Stimulated activated CD4-positive, alpha-beta T cell treated with anti-CD3 and anti-CD28 coated beads, Interleukin-1b, Interleukin-23, amount 100 ng/mL, for 48 hours (primary cell): Measurements from ENCODE around the gene PRKACB.
"Not testable (repeated sequence)": the region's sequence is repeated elsewhere in the genome, so short reads cannot be mapped to it uniquely, and the experiment has no call there.

ENCODE experiments used
- DNase-seq: peaks from one replicate; pipeline ENCODE4 v3.0.0-alpha.2; 2020

PRKACB gene

DNA sequence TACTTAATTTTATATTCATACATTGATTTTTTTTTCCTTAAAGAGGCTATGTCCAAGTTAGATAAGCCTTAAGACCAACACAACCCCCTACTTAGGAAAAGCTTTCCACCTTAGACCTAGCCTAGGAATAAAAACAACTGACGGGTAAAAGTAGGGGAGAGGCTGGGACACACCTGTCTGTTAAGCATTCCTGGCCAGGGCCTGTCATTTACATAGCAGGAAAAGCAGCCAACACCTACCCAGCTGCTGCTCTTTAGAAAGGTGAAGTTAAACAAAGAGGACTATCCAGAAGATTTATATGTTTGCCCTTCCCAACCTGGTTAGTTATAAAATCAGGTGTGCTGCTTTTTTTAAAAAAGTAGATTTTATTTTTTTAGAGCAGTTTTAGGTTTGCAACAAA lies 128.3 kb downstream of the PRKACB start:
- no peak for DNase-seq

GRCh38 chr1:84277343-84278059 lies 133.4 kb downstream of the PRKACB start:
- DNase-seq = no peak

GRCh38 chr1:84278905-84279304 lies 134.8 kb downstream of the PRKACB start:
- DNase-seq = no peak

DNA sequence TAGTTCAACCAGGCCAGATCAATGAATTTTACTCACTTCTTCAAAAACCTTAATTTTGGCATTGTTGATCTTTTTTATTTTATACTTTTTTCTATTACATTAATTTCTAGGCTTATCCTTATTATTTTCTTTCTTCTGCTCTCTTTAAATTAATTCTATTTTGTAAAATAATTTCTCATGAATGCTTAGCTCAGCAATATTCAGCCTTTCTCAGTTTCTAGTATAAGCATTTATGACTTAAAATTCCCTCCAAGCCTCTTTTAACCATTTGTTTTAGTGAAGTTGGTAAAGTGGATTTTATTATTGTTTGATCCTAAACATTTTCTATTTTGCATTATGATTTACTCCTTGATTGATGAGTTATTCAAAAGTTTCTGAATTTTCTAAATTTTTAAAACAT lies 136.8 kb downstream of the PRKACB start:
- DNase-seq = no peak

GRCh38 chr1:84282780-84283333 lies 138.8 kb downstream of the PRKACB start:
- no peak for DNase-seq

- no peak for DNase-seq
These were observed 139.3 kb downstream of the PRKACB start for GRCh38 chr1:84283381-84283780.

GRCh38 chr1:84286071-84286470 lies 142.0 kb downstream of the PRKACB start:
- DNase-seq = no peak

- not testable (repeated sequence) for DNase-seq
These were observed 143.3 kb downstream of the PRKACB start for GRCh38 chr1:84287389-84287788.
